Activated naive CD8-positive, alpha-beta T cell treated with anti-CD3 and anti-CD28 coated beads, Interleukin-2, amount 10 ng/mL, durations not matched to agents 7 days and 5 days (primary cell): ENCODE measurements around the gene XPOT. TPM values are rescaled to one million over a fixed set of nuclear protein-coding genes. Genes with fewer than 3 reads are reported as not detected.
"Not testable (repeated sequence)": the region's sequence is repeated elsewhere in the genome, so short reads cannot be mapped to it uniquely, and the experiment has no call there.

Experiments used
- ATAC-seq: fragments of 150-1000 bp; cut with Tn5 transposase; one replicate; pipeline ENCODE4 v1.10.0; 2021; ENCODE audit warnings: low read depth, moderate library complexity
- POLR2A ChIA-PET: fragments of 350-600 bp; sonication (Branson Sonifier 250); formaldehyde crosslinking; loops from one replicate; lab custom pipeline; 2021; ENCODE audit warnings: antibody characterized with exemption; lab: Charles Lee
- DNase-seq: peaks from one replicate; pipeline ENCODE4 v3.0.0; 2021
- H3K27ac Mint-ChIP-seq: one replicate; pipeline ENCODE4 v1.8.0; 2022; ENCODE audit warnings: mild to moderate bottlenecking, mixed read lengths
- H3K27me3 Mint-ChIP-seq: one replicate; pipeline ENCODE4 v1.8.0; 2022; ENCODE audit warnings: mild to moderate bottlenecking, moderate library complexity, mixed read lengths
- H3K36me3 Mint-ChIP-seq: one replicate; pipeline ENCODE4 v1.8.0; 2021; ENCODE audit warnings: mild to moderate bottlenecking, mixed read lengths
- H3K4me1 Mint-ChIP-seq: one replicate; pipeline ENCODE4 v1.8.0; 2021; ENCODE audit warnings: mixed read lengths
- H3K4me3 Mint-ChIP-seq: one replicate; pipeline ENCODE4 v1.8.0; 2022; ENCODE audit warnings: mild to moderate bottlenecking, moderate library complexity, mixed read lengths
- H3K9me3 Mint-ChIP-seq: one replicate; pipeline ENCODE4 v1.8.0; 2021; ENCODE audit warnings: mixed read lengths
- total RNA-seq, 2 experiments: library from RNA; stranded (reverse); gene quantifications; one replicate each; pipeline ENCODE4 v1.2.3, GENCODE V29; 2021

Gene XPOT, protein sequence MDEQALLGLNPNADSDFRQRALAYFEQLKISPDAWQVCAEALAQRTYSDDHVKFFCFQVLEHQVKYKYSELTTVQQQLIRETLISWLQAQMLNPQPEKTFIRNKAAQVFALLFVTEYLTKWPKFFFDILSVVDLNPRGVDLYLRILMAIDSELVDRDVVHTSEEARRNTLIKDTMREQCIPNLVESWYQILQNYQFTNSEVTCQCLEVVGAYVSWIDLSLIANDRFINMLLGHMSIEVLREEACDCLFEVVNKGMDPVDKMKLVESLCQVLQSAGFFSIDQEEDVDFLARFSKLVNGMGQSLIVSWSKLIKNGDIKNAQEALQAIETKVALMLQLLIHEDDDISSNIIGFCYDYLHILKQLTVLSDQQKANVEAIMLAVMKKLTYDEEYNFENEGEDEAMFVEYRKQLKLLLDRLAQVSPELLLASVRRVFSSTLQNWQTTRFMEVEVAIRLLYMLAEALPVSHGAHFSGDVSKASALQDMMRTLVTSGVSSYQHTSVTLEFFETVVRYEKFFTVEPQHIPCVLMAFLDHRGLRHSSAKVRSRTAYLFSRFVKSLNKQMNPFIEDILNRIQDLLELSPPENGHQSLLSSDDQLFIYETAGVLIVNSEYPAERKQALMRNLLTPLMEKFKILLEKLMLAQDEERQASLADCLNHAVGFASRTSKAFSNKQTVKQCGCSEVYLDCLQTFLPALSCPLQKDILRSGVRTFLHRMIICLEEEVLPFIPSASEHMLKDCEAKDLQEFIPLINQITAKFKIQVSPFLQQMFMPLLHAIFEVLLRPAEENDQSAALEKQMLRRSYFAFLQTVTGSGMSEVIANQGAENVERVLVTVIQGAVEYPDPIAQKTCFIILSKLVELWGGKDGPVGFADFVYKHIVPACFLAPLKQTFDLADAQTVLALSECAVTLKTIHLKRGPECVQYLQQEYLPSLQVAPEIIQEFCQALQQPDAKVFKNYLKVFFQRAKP
- total RNA-seq, result 100 to 1,000 TPM in 1 of 2 experiments, 10 to 100 TPM in 1; 98.7 to 107 TPM

DNA sequence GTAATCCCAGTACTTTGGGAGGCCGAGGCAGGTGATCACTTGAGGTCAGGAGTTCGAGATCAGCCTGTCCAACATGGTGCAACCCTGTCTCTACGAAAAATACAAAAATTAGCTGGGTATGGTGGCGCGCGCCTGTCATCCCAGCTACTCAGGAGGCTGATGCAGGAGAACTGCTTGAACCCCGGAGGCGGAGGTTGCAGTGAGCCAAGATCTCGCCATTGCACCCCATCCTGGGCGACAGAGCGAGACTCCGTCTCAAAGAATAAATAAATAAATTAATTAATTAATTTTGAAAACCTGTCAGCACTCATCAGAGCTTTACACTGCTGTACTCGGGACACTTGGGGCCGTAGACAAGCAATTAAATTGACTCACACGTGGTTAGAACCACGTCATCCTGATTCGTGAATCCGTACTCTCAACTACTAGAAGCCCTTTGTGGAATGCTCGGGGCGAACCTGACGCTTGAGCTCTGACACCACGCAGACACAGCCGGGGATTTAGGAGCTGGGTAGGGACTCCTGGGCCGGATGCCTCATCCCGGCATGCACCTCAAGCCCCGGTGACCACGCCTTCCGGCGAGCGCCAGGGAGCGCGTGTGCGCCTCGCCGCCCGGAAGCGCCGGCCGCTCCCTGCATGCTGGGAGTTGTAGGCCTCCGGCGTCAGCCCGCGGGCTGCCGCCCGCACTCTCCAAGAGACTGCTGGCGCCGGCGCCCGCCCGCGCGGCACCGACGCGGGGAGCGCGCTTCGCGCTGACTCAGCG, at the start of gene XPOT:
Gene XPOT (plus strand): TSS at position 686 of the 763 bp plus-strand sequence. CDS start 5,644 bp downstream, outside the sequence.
- Mint-ChIP-seq H3K27me3 (peaks cover 2% of the 10 kb centered on the region), H3K36me3 (peaks cover 3% of the 10 kb centered on the region), H3K4me3 (peak within 1 kb of the TSS; percentile 97), H3K9me3 (no peaks in the 10 kb centered on the region), H3K4me1 (peaks cover 26% of the 10 kb centered on the region), H3K27ac (peak within 1 kb of the TSS; percentile 99)
- ATAC-seq, result peak; percentile 96
- peak; percentile 91 for DNase-seq
- POLR2A ChIA-PET, result interaction anchor here (0.6 to 1.7 kb wide), 8 partner anchors 12 to 736 kb away, joined by 3 to 8 read pairs (median 3); partner anchors contain the start of genes DPY19L2 and KICS2

DNA sequence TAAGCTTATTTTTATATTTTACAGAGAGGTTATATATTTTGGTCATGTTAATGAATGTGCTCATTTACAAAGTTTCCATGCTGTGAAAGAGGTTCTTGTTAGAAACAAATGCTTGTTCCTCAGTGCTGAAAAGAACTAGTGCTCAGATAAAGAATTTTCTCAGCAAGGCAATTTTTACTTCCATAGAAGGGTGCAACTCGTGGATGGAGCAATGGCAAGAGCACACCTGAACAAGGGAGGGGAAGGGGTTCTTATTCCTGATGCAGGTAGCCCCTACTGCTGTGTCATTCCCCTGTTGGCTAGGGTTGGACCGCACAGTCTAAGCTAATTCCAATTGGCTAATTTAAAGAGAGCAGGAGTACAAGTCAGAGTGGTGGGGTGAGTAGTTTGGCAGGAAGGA, 48.0 kb upstream of the XPOT start:
- not testable (repeated sequence) for H3K9me3 Mint-ChIP-seq, H3K27me3 Mint-ChIP-seq, H3K27ac Mint-ChIP-seq, H3K4me1 Mint-ChIP-seq, DNase-seq, H3K36me3 Mint-ChIP-seq, H3K4me3 Mint-ChIP-seq, ATAC-seq
- POLR2A ChIA-PET, result interaction anchor here (0.7 kb wide), 1 partner anchor 43 kb away, joined by 5 read pairs; no protein-coding TSS in a partner anchor

DNA sequence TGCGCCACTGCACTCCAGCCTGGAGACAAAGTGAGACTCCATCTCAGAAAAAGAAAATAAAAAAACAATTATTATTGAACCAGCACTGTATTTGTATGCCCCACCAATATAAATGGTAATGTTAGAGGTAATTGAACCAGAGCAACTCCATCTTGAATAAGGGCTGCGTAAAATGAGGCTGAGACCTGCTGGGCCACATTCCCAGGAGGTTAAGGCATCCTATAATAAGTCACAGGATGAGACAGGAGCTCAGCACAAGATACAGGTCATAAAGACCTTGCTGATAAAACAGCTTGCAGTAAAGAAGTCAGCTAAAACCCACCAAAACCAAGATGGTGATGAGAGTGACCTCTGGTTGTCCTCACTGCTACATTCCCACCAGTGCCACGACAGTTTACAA, 43.0 kb upstream of the XPOT start:
- H3K4me3 Mint-ChIP-seq, POLR2A ChIA-PET, H3K27me3 Mint-ChIP-seq, H3K9me3 Mint-ChIP-seq, H3K27ac Mint-ChIP-seq, H3K36me3 Mint-ChIP-seq, DNase-seq, ATAC-seq, H3K4me1 Mint-ChIP-seq: not testable (repeated sequence)

DNA sequence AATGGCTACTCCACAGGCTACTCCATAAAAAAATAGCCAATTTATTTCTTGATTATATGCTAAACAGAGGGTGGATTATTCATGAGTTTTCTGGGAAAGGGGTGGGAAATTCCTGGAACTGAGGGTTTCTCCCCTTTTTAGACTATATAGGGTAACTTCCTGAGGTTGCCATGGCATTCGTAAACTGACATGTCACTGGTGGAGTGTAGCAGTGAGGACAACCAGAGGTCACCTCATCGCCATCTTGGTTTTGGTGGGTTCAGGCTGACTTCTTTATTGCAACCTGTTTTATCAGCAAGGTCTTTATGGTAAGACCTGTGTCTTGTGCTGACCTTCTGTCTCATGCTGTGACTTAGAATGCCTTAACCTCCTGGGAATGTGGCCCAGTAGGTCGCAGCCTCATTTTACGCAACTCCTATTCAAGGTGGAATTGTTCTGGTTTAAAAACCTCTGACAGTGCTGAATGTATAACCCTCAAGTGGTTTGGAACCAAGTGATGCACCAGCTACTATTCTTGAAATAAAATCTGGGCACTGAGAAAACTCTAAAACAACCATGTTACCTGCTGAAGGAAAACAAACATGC, 41.4 kb upstream of the XPOT start:
- Mint-ChIP-seq H3K4me1 (no peaks in the 10 kb centered on the region), H3K27ac (no peak overlapping the region), H3K9me3 (no peaks in the 10 kb centered on the region), H3K27me3 (no peaks in the 10 kb centered on the region), H3K36me3 (no peaks in the 10 kb centered on the region), H3K4me3 (no peak overlapping the region)
- POLR2A ChIA-PET, result no interaction called here
- DNase-seq (no peak), ATAC-seq (no peak)

DNA sequence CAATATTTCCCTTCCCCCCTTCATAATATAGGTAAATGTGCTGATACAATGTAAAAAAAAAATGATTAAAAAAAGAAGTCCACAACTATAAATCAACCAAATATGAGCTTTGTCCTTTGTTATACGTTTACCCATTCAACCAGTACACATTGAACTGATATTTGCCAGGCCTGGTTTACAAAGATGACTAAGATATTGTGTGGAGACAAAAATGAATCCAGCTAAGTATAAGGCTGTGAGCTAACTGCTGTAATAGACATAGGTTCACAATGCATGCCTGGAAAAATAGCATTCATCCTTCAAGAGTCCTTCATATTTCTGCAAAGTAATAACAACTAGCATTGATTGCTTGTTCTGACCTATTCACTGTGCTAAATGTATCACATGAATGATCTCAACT, 20.5 kb upstream of the XPOT start:
- Mint-ChIP-seq H3K9me3 (peaks cover 16% of the 10 kb centered on the region), H3K36me3 (peaks cover 5% of the 10 kb centered on the region), H3K4me3 (no peak overlapping the region), H3K27me3 (no peaks in the 10 kb centered on the region), H3K4me1 (peaks cover 15% of the 10 kb centered on the region), H3K27ac (no peak overlapping the region)
- POLR2A ChIA-PET, result no interaction called here
- no peak for ATAC-seq
- no peak for DNase-seq

DNA sequence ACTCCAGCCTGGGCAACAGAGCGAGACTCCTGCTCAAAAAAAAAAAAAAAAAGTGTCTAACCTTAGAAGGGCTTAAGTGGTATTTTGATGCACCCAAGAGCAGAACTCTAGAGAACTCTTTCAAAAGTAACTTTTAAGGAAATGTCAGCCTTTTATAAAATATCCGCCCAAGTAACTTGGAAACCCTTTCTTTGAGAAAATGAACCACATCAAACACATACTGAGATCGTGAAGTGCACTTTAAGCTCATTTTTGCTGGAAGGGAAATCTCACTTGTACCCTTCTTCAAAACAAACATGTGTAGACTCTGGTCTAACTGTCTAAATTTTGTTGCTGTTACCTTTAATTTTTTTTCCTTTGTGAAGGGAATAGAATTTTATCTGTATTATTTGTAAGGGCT, 19.2 kb upstream of the XPOT start:
- POLR2A ChIA-PET, result interaction anchor here (1.3 kb wide), 1 partner anchor 19 kb away, joined by 8 read pairs; the partner anchor contains the start of gene XPOT

DNA sequence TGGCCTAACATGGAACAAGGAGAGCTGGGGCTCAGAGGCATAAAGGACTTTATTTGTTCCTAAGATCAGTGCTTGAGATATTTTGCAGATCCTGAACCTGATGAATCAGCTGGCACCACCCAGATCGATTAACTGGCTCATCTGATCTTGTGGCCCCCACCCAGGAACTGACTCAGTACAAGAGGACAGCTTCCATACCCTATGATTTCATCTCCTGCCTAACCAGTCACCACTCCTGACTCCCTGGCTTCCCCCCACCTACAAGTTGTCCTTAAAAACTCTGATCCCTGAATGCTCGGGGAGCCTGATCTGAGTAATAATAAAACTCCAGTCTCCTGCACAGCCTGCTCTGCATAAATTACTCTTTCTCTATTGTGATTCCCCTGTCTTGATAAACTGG, 18.7 kb upstream of the XPOT start:
- Mint-ChIP-seq H3K27ac (peak overlapping the region; percentile 84), H3K36me3 (peaks cover 5% of the 10 kb centered on the region), H3K9me3 (peaks cover 12% of the 10 kb centered on the region), H3K4me3 (peak overlapping the region; percentile 65), H3K4me1 (peaks cover 17% of the 10 kb centered on the region), H3K27me3 (peaks cover 3% of the 10 kb centered on the region)
- DNase-seq (no peak), ATAC-seq (peak; percentile 42)
- POLR2A ChIA-PET, result interaction anchor here (1.3 kb wide), 1 partner anchor 18 kb away, joined by 8 read pairs; the partner anchor contains the start of gene XPOT

More for the DNA sequence above, 19.2 kb upstream of the XPOT start:
- peak; percentile 62 for ATAC-seq
- H3K27ac Mint-ChIP-seq, result peak overlapping the region; percentile 84
- H3K27me3 Mint-ChIP-seq, result peaks cover 3% of the 10 kb centered on the region
- H3K36me3 Mint-ChIP-seq, result peaks cover 5% of the 10 kb centered on the region
- peaks cover 17% of the 10 kb centered on the region for H3K4me1 Mint-ChIP-seq
- H3K9me3 Mint-ChIP-seq, result peaks cover 16% of the 10 kb centered on the region
- no peak for DNase-seq
- H3K4me3 Mint-ChIP-seq, result peak overlapping the region; percentile 65

DNA sequence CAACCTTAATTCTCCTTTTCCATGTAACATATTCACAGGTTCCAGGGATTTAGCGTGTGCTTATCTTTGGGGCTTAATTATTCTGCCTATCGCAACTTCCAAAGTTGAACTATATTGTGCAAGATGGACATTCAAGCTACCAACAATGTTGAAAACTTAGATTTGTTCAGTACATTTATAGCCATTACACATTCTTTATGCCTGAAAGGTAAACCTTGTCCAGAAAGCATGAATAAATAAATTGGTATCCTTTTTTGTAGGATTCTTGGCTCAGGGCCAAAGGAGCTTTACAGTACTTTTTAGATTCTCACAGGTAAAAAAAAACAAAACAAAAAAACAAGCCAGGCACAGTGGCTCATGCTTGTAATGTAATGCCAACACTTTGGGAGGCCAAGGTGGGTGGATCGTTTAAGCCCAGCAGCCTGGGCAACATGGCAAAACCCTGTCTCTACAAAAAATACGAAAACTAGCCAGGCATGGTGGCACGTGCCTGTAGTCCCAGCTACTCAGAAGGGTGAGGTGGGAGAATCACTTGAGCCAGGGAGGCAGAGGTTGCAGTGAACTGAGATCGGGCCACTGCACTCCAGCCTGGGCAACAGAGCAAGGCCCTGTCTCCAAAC, 16.9 kb upstream of the XPOT start:
- peaks cover 23% of the 10 kb centered on the region for H3K4me1 Mint-ChIP-seq
- POLR2A ChIA-PET, result interaction anchor here (1.1 kb wide), 1 partner anchor 17 kb away, joined by 3 read pairs; the partner anchor contains the start of gene XPOT
- ATAC-seq (no peak), DNase-seq (no peak)
- H3K4me3 Mint-ChIP-seq, result no peak overlapping the region
- H3K27ac Mint-ChIP-seq, result no peak overlapping the region
- peaks cover 2% of the 10 kb centered on the region for H3K9me3 Mint-ChIP-seq
- H3K27me3 Mint-ChIP-seq, result peaks cover 16% of the 10 kb centered on the region
- H3K36me3 Mint-ChIP-seq, result peaks cover 2% of the 10 kb centered on the region

DNA sequence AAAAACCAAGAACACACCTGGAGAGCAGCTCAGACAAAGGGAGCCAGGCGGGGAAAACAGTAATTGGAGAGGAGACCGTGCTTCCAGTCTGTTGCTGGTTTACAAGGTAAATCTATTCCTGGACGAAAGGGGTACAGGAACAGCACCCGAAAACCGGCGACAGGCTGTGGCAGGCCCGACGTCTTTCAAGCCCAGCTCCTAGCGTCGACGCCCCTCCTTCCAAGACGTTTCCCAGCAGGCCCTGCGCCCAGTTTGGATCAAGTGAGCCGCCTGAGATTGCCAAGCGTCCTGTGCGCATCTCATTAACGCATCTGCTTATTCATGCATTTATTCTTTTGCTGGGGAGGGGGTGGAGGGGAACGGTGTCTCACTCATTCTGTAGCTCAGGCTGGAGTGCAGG, 15.0 kb upstream of the XPOT start:
- Mint-ChIP-seq H3K4me1 (peaks cover 23% of the 10 kb centered on the region), H3K27me3 (peaks cover 16% of the 10 kb centered on the region), H3K9me3 (no peaks in the 10 kb centered on the region), H3K36me3 (peaks cover 2% of the 10 kb centered on the region), H3K27ac (no peak overlapping the region), H3K4me3 (no peak overlapping the region)
- ATAC-seq (no peak), DNase-seq (no peak)
- POLR2A ChIA-PET, result interaction anchor here (1.4 kb wide), 1 partner anchor 15 kb away, joined by 3 read pairs; the partner anchor contains the start of gene XPOT

DNA sequence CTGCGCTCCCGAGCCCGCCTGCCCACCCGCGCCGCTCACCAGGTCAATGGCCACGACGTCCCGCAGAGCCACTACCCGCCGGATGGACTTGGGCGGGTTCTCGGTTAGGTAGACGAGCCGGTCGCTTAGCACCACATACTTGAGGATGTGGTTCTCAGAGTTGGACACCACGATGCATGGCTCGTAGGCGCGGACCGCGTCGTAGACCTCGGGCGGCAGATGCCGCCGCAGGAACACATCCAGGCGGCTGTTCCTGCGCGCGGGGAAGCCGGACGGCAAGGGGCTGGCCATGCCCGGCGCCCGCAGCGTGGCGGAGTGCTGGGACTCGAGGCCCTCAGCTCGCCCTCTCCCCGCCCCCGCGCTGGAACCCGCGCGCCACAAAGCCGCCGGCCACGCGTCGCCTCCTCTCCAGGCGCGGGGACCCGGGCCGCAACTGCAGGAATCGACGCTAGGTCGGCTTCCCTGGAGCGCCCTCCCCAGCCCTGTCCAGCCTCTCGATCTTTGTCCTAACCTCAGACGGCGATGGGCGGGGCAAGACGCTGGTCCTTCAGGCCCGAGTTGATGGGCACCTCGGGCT, 13.8 kb upstream of the XPOT start, which contains the start of gene C12orf56:
Gene C12orf56 (minus strand): TSS at position 484 of the 577 bp plus-strand sequence. CDS start 193 bp downstream, at position 291.
- Mint-ChIP-seq H3K4me1 (peaks cover 13% of the 10 kb centered on the region), H3K36me3 (peaks cover 2% of the 10 kb centered on the region), H3K27ac (peak within 1 kb of the TSS; percentile 61), H3K27me3 (peaks cover 16% of the 10 kb centered on the region), H3K9me3 (no peaks in the 10 kb centered on the region), H3K4me3 (peak within 1 kb of the TSS; percentile 80)
- POLR2A ChIA-PET, result interaction anchor here (0.5 to 0.7 kb wide), 2 partner anchors 85 to 286 kb away, joined by 3 read pairs; no protein-coding TSS in a partner anchor
- DNase-seq (peak; percentile 53), ATAC-seq (peak; percentile 58)

DNA sequence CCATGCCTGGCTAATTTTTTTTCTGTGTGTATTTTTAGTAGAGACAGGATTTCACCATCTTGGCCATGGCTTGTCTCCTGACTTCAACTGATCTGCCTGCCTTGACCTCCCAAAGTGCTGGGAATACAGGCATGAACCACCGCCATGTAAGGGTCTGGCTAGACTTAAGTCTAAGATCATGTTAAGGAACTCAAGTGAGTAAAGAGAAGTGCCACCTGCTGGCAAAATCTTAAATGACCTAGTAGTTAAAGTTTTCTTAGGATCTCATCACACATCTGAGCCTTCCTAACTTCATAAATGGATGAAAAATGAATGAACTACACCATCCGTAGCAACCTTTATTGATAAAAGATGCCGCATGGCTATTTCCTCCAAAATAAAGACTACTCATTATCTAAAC, 12.0 kb upstream of the XPOT start:
- Mint-ChIP-seq H3K9me3 (no peaks in the 10 kb centered on the region), H3K4me1 (peaks cover 8% of the 10 kb centered on the region), H3K4me3 (no peak overlapping the region), H3K27me3 (peaks cover 21% of the 10 kb centered on the region), H3K27ac (no peak overlapping the region), H3K36me3 (no peaks in the 10 kb centered on the region)
- no peak for DNase-seq
- POLR2A ChIA-PET, result interaction anchor here (0.7 kb wide), 1 partner anchor 12 kb away, joined by 6 read pairs; the partner anchor contains the start of gene XPOT
- ATAC-seq, result peak; percentile 19
